WI38 (cell line): ENCODE measurements around the gene PHKG2.

ENCODE experiments used
- H3K4me3 ChIP-seq: 2 replicates; pipeline ENCODE4 v1.5.1; 2011; ENCODE audit warnings: low read depth, mild to moderate bottlenecking, control low read depth, low read length
- CTCF ChIP-seq: IDR thresholded peaks from 2 replicates; pipeline ENCODE4 v1.5.1; 2012; ENCODE audit warnings: low read depth, mild to moderate bottlenecking, control low read depth, low read length

PHKG2 gene

GRCh38 chr16:30728899-30729672, 19.1 kb upstream of the PHKG2 start:
- no peak for TF ChIP-seq CTCF
- no peak overlapping the region for H3K4me3 ChIP-seq

- TF ChIP-seq CTCF: no peak
- H3K4me3 ChIP-seq: no peak overlapping the region
Measured at GRCh38 chr16:30731411-30731810, 16.8 kb upstream of the PHKG2 start.

- no peak overlapping the region for H3K4me3 ChIP-seq
- no peak for TF ChIP-seq CTCF
Measured at GRCh38 chr16:30736995-30737793, 11.0 kb upstream of the PHKG2 start.

- TF ChIP-seq CTCF: no peak
- H3K4me3 ChIP-seq: no peak overlapping the region
Measured at GRCh38 chr16:30737794-30738648, 10.2 kb upstream of the PHKG2 start.

GRCh38 chr16:30738984-30739951, 9.0 kb upstream of the PHKG2 start:
- no peak overlapping the region for H3K4me3 ChIP-seq
- no peak for TF ChIP-seq CTCF
